ENCODE results near the gene XRCC2. TPM values are rescaled to one million over a fixed set of nuclear protein-coding genes. Genes with fewer than 3 reads are reported as not detected.

Gene XRCC2
- total RNA-seq, 8 experiments from 2014 or later: 0.20 to 11.4 (median 1.2) TPM

DNA sequence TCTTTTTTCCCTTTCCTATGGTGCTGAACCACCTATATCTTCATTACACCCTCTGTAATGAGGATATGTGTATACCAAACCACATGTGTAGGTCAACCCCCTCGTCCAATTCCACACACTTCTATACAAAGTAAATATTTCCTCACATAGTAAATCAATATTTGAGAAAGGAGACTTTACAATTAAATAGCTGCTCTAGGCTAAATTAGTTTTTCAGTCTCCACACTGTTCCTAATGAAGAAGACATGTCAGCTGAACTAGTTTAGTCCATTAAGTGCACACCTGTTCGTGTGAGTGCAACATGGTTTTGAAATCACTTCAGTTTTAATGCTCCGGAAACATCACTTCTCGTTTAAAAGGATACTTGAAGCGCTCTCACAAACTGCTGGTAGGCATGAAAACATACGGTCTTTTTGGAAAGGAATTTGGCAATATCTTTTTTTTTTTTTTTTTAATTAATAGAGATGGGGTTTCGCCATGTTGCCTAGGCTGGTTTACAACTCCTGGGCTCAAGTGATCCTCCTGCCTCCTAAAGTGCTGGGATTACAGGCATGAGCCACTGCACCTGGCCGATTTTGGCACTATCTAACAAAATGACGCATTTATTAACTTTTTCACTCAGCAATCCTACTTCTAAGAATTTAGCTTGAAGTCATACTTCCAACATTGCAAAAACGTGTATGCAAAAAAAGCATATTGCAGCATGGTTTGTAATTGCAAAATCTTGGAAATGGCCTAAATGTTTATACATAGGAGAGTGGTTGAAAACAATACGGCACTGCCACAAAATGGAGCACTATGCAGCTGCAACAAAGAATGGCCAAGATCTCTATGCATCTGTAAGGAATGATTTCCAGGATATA lies 2.1 kb upstream of the XRCC2 start:
- Histone ChIP-seq H3K4me1 (replicated peaks in 1 of 2) (peaks cover 0 to 10% of the 10 kb centered on the region in 2 donors), H3K27ac (no peak overlapping the region), H3K4me3 (no peak overlapping the region)
- in situ Hi-C loops (cut with MboI; ENCODE audit: low pct_unique_long_range_greater_than_20kb in 2 of 9, low sequenced_read_pairs in 9 of 9, unreplicated experiment in 9 of 9): loop anchor here in 1 of 9 experiments (25.0 kb wide), 1 partner anchor 216 kb away; no protein-coding TSS in a partner anchor
- no peak for ATAC-seq (replicated peaks in 6 of 8)
- 48 to 100% (median 86%) methylated on average over 1 to 11 of the region's 11 CpGs; no CpG with 5 or more reads in 1 of the 10 experiments for WGBS, 10 experiments

DNA sequence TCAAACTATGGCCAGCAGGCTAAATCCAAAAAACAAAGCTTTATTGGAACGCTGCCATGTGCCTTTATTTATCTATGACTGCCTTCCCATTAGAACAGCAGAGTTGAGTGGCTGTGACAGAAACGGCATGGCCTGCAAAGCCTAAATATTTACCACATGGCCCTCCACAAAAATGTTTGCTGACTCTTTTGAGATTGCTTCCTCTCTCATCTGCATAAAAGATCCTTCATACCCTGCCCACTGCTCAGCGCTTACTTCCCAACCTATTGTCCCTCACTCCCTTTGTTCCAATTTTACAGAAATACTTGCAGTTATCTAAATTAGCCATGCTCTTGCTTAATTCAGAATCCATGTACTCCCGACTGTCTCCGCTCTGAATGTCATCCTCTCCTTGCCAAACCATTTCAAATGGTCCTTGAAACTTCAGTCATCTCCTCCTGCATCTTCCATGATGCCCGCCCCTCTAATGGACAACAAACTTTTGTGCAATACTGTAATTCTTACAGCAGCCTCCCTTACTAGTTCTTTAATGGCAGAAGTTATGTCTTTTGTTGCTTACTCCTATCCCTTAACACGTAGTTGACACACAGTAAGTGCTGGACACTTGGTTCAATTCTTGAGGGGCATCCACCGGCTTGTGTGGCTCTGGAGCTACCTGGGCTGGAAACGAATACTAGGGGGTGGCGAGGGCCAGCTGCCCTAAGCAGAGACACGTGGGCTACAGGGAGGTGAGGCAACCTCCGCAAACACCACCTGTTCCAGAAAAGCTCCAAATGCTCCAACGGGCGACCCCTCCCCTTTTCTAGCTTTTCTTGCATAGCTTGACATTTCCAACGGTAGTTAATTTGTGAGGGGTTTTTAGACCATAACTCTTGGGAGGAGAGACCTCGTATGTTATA lies 832 bp downstream of the XRCC2 start:
- H3K4me3 ChIP-seq: peak overlapping the region; percentile 47 to 65 (median 54)
- 0 to 40% (median 5%) methylated on average over 1 to 14 of the region's 16 CpGs for WGBS, 10 experiments
- no peak overlapping the region for H3K27ac ChIP-seq
- peak in 2 of 8 experiments; percentile 9 to 32 for ATAC-seq (replicated peaks in 6 of 8)
- peaks cover 0 to 10% of the 10 kb centered on the region in 2 donors for H3K4me1 ChIP-seq (replicated peaks in 1 of 2)
- in situ Hi-C loops (cut with MboI; ENCODE audit: low pct_unique_long_range_greater_than_20kb in 2 of 9, low sequenced_read_pairs in 9 of 9, unreplicated experiment in 9 of 9): loop anchor here in 1 of 9 experiments (25.0 kb wide), 1 partner anchor 213 kb away; no protein-coding TSS in a partner anchor

DNA sequence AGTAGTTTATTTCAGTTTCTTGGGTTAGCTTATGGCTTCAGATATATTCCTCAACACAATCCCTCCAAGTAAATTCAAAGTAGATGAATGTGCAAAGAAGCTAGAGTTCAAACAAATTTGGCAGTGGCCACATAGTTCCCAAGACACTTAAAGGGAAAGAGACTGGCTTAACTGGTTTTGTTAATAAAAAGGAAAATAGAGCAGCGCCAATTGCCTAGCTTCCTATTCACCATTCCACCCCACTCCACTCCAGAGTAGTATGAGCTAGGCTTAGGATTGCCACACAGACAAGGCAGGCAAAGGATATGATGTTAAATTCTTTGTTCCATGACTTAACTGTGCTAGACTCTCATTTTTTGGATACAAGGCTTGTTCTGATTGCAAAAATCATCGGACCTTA lies 2.0 kb downstream of the XRCC2 start:
- in situ Hi-C loops (cut with MboI; ENCODE audit: low pct_unique_long_range_greater_than_20kb in 2 of 9, low sequenced_read_pairs in 9 of 9, unreplicated experiment in 9 of 9): no loop called here
- Histone ChIP-seq H3K27ac (no peak overlapping the region), H3K4me1 (replicated peaks in 1 of 2) (peaks cover 0 to 10% of the 10 kb centered on the region in 2 donors), H3K4me3 (no peak overlapping the region)
- ATAC-seq (replicated peaks in 6 of 8): no peak
- 93 to 100% (median 100%) methylated on average over 1 to 2 of the region's 2 CpGs; no CpG with 5 or more reads in 2 of the 10 experiments for WGBS, 10 experiments

DNA sequence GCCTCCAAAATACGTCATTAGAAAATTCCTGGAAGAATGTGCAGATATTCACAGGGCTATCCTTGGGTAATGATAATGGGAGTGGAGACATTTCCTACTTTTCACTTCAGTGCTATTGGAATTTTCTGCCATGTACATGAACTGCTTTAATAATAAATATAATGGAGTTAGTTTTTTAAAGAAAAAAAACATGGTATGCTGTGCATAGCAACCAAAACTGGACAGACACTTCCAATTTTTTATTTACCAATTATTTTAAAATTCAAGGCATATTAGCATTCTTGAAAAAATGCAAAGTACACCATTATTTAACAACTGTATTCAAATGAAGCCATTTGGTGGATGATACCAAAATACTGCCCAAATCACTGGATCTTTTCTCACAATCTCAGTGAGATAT lies 3.3 kb downstream of the XRCC2 start:
- 80 to 100% (median 100%) methylated on average over 1 of the region's 1 CpG; no CpG with 5 or more reads in 3 of the 10 experiments for WGBS, 10 experiments
- H3K4me1 ChIP-seq (replicated peaks in 1 of 2): peaks cover 0 to 10% of the 10 kb centered on the region in 2 donors
- in situ Hi-C loops (cut with MboI; ENCODE audit: low pct_unique_long_range_greater_than_20kb in 2 of 9, low sequenced_read_pairs in 9 of 9, unreplicated experiment in 9 of 9): no loop called here
- ATAC-seq (replicated peaks in 6 of 8): no peak
- no peak overlapping the region for H3K4me3 ChIP-seq
- H3K27ac ChIP-seq: no peak overlapping the region

DNA sequence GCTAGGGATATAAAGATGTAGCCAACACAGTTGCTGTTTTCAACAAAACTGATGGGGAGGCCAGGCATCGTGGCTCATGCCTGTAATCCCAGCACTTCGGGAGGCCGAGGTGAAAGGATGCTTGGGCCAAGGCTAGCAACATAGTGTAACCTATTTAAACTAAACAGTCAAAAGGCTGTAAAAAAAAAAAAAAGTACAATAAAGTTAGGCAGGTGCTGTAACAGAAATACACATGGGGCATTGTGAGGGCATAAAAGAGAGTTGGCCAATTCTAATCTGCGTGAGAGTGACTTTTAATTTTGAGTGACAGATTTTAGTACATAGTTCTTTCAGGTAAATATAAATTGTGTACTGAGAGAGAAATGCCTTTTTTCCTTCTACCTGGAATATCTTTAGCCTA lies 6.2 kb downstream of the XRCC2 start:
- Histone ChIP-seq H3K4me1 (replicated peaks in 1 of 2) (peaks cover 0 to under 1% of the 10 kb centered on the region in 2 donors), H3K27ac (no peak overlapping the region), H3K4me3 (no peak overlapping the region)
- ATAC-seq (replicated peaks in 6 of 8): no peak
- 76 to 100% (median 100%) methylated on average over 2 to 4 of the region's 4 CpGs; no CpG with 5 or more reads in 2 of the 10 experiments for WGBS, 10 experiments
- in situ Hi-C loops (cut with MboI; ENCODE audit: low pct_unique_long_range_greater_than_20kb in 2 of 9, low sequenced_read_pairs in 9 of 9, unreplicated experiment in 9 of 9): no loop called here

DNA sequence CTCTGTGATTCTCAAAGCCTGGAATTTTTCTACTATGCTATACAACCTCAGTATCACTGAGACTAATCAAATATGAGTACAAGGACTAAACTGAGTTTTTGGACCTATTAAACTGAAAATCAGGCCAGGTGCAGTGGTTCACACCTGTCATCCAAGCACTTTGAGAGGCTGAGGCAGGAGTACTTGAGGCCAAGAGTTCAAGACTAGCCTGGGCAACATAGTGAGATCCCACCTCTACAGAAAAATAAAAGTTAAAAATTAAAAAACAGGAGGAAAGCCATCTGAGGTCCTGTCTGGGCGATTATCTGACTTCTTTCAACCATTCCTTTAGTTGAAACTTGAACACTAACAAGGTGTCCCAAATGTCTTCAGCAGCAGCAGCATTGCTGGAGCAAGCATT lies 7.0 kb downstream of the XRCC2 start:
- no peak overlapping the region for H3K27ac ChIP-seq
- 80 to 100% (median 100%) methylated on average over 1 of the region's 1 CpG; no CpG with 5 or more reads in 5 of the 10 experiments for WGBS, 10 experiments
- H3K4me3 ChIP-seq: no peak overlapping the region
- no peaks in the 10 kb centered on the region for H3K4me1 ChIP-seq (replicated peaks in 1 of 2)
- ATAC-seq (replicated peaks in 6 of 8): no peak
- in situ Hi-C loops (cut with MboI; ENCODE audit: low pct_unique_long_range_greater_than_20kb in 2 of 9, low sequenced_read_pairs in 9 of 9, unreplicated experiment in 9 of 9): no loop called here

DNA sequence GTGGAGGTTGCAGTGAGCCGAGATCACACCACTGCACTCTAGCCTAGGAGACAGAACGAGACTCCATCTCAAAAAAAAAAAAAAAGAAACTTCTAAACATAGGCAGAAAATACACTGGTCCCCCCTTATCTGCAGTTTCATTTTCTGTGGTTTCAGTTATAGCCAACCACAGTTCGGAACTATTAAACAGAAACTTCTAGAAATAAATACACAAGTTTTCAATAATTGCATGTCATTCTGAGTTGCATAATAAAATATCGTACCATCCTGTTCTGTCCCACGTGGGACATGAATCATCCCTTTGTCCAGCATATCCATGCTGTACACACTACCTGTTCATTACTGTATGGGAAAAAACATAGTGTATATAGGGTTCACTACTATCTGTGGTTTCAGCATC lies 8.0 kb downstream of the XRCC2 start:
- 43 to 100% (median 96%) methylated on average over 1 to 5 of the region's 5 CpGs; no CpG with 5 or more reads in 1 of the 10 experiments for WGBS, 10 experiments
- in situ Hi-C loops (cut with MboI; ENCODE audit: low pct_unique_long_range_greater_than_20kb in 2 of 9, low sequenced_read_pairs in 9 of 9, unreplicated experiment in 9 of 9): no loop called here
- ATAC-seq (replicated peaks in 6 of 8): no peak
- Histone ChIP-seq H3K4me3 (no peak overlapping the region), H3K27ac (no peak overlapping the region), H3K4me1 (replicated peaks in 1 of 2) (no peaks in the 10 kb centered on the region)

DNA sequence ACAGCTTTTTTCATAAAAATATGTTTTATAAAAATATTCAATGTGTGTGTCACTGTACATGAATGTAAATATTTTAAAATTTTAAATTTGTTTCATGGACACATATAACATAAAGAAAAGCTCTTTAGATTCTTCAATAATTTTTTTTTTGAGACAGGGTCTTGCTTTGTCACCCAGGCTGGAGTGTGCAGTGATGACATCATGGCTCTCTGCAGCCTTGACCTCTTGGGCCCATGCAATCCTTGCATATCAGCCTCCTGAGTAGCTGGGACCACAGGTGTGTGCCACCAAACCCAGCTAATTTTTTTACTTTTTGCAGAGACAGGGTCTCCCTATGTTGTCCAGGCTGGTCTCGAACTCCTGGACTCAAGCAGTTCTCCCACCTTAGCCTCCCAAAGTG lies 9.9 kb downstream of the XRCC2 start:
- no peak for ATAC-seq (replicated peaks in 6 of 8)
- Histone ChIP-seq H3K4me1 (replicated peaks in 1 of 2) (no peaks in the 10 kb centered on the region), H3K27ac (no peak overlapping the region), H3K4me3 (no peak overlapping the region)
- in situ Hi-C loops (cut with MboI; ENCODE audit: low pct_unique_long_range_greater_than_20kb in 2 of 9, low sequenced_read_pairs in 9 of 9, unreplicated experiment in 9 of 9): no loop called here
- 83 to 100% (median 100%) methylated on average over 1 of the region's 1 CpG; no CpG with 5 or more reads in 5 of the 10 experiments for WGBS, 10 experiments

DNA sequence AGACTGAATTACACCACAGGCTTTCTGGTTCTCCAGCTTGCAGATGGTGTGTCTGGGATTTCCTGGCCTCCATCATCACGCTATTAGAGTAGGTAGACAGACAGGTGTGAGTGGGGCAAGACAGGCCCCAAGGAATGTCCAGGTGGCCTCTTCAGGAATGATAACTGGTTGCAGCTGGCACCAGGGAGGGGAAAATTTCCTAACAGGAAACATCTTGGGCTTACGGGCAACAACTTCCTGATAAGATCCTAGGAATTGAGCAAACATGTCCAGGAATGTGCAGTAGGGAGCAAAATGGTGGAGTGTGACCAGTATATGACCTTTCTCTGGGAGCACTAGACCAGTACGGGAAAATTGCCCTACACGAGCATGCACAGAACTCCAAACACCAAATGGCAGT lies 11.3 kb downstream of the XRCC2 start:
- no peak for ATAC-seq (replicated peaks in 6 of 8)
- Histone ChIP-seq H3K4me1 (replicated peaks in 1 of 2) (no peaks in the 10 kb centered on the region), H3K27ac (no peak overlapping the region), H3K4me3 (no peak overlapping the region)
- in situ Hi-C loops (cut with MboI; ENCODE audit: low pct_unique_long_range_greater_than_20kb in 2 of 9, low sequenced_read_pairs in 9 of 9, unreplicated experiment in 9 of 9): no loop called here
- WGBS, 10 experiments: 100% methylated on average over 1 of the region's 4 CpGs; no CpG with 5 or more reads in 9 of the 10 experiments

DNA sequence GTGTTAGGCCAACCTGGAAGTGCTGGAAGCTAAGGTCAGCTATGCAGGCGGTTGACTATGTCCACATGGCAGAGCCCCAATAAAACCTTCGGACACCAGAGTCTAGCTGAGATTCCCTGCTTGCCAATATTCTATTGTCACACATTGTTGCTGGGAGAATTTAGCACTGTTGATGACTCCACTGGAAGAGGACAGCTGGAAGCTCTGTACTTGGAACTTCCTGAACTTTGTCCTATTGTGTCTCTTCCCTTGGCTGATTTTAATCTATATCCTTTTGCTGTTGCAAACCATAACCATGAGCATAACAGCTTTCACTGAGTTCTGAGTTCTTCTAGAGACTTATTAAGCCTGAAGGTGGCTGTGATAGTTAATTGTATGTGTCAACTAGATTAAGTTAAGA lies 12.0 kb downstream of the XRCC2 start:
- WGBS, 10 experiments: 40 to 100% (median 100%) methylated on average over 1 to 2 of the region's 2 CpGs; no CpG with 5 or more reads in 2 of the 10 experiments
- no peak overlapping the region for H3K4me3 ChIP-seq

DNA sequence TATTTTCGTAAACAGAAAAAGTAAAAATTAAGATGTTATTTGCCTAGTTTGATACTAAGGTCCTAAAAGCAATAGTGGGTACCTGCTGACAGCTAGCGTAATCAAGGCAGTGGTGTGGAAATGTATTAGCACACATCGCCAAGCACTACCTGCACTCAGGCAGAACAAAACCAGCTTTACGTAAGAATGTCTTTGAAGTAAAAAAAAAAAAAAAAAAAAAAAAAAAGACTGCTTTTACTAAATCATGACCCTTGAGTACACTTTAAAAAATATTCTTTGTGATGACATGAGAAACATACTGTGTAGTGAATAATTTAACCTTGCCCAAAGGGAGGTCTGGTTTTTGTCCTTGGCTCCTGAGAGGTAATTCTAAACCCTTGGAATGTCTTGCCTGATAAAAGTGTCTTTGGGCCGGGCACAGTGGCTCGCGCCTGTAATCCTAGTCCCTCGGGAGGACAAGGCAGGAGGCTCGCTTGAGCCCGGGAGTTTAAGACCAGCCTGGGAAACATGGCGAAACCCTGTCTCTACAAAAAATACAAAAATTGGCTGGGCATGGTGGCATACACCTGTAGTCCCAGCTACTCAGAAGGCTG lies 12.7 kb downstream of the XRCC2 start:
- no peak overlapping the region for H3K4me3 ChIP-seq
- 76 to 100% (median 96%) methylated on average over 2 to 11 of the region's 11 CpGs for WGBS, 10 experiments
- no peak for ATAC-seq (replicated peaks in 6 of 8)
- in situ Hi-C loops (cut with MboI; ENCODE audit: low pct_unique_long_range_greater_than_20kb in 2 of 9, low sequenced_read_pairs in 9 of 9, unreplicated experiment in 9 of 9): no loop called here
- H3K4me1 ChIP-seq (replicated peaks in 1 of 2): no peaks in the 10 kb centered on the region
- H3K27ac ChIP-seq: no peak overlapping the region

More for the DNA sequence above, 12.0 kb downstream of the XRCC2 start:
- H3K4me1 ChIP-seq (replicated peaks in 1 of 2): no peaks in the 10 kb centered on the region
- no peak overlapping the region for H3K27ac ChIP-seq
- ATAC-seq (replicated peaks in 6 of 8): no peak
- in situ Hi-C loops (cut with MboI; ENCODE audit: low pct_unique_long_range_greater_than_20kb in 2 of 9, low sequenced_read_pairs in 9 of 9, unreplicated experiment in 9 of 9): no loop called here

DNA sequence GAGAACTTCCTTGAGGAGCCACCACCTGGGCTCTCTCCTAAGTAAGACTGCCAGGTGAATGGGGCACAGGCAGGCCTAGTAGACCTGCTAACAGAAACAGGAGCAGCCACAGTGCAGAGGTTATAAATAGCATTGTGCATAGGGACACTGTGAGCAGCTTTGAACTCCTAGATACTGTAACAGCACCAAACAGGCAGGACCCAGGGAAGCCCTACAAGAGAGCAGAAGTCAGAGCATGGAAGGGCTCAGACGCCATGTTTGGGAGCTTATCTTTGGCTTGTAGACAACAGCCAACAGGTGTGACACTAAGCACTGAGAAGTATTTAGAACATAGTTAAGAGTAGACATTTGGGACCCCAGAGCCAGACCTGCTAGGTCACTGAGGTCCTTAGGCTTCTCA lies 14.5 kb downstream of the XRCC2 start:
- WGBS, 10 experiments: 100% methylated on average over 1 of the region's 1 CpG; no CpG with 5 or more reads in 7 of the 10 experiments

More for the DNA sequence above, 14.5 kb downstream of the XRCC2 start:
- no peaks in the 10 kb centered on the region for H3K4me1 ChIP-seq (replicated peaks in 1 of 2)
- in situ Hi-C loops (cut with MboI; ENCODE audit: low pct_unique_long_range_greater_than_20kb in 2 of 9, low sequenced_read_pairs in 9 of 9, unreplicated experiment in 9 of 9): no loop called here
- no peak overlapping the region for H3K27ac ChIP-seq
- no peak overlapping the region for H3K4me3 ChIP-seq
- ATAC-seq (replicated peaks in 6 of 8): no peak
